Measurements from ENCODE around the gene AVPR2.

GRCh38 chrX:153866302-153867019 lies 38.0 kb upstream of the AVPR2 start:
- TF ChIP-seq CTCF (IDR thresholded peaks at IDR 0.05; ENCODE audit: poor library complexity, severe bottlenecking) (no peak), POLR2AphosphoS5 (IDR thresholded peaks at IDR 0.05) (no peak)

Data from neural cell (in vitro differentiated cells).